GM19023 (cell line): ENCODE data around the gene ANKRD63.

Experiments
- ATAC-seq: cut with Tn5 transposase; IDR thresholded peaks from one replicate; pipeline ENCODE4 v1.9.1; 2021; ENCODE audit warnings: mild to moderate bottlenecking, moderate library complexity; ENCODE audit not compliant: unreplicated experiment

Gene ANKRD63

DNA sequence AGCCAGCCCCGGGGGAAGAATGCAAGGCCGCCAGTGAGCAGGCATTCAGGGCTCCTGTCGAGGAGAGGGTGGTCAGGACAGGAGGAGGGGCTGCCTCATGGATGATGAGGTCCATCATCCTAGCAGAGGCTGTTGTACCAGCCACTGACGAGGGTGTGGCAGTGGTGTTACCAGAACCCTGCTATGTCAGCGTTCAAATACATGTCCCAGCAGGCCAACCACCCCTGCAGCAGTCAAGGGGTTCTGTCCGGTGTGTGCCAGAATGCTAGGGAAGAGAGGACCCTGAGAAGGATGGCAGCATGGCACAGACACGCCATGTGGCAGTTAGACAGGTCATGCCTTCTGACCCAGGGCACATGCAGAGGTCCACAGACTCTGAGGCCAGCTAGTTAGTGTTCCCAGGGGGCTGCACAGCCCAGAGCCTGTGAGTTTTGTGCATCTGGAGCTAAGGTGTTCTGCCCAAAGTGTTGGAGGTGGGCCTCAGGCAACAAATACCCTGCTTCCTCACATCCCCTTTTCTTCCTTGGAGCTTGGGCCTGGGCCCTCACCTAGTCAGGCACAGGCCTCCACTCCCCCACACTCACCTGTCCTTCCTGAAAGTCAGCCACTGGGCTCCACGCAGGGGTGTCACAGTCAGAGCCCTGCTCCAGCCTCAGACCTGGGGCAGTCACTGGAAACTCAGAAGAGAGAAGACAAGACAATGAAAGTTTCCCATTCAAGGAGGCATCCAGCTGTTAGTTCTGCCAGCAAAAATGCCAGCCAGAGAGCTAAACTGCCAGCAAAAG lies 36.2 kb downstream of the ANKRD63 start:
- ATAC-seq, result no peak

DNA sequence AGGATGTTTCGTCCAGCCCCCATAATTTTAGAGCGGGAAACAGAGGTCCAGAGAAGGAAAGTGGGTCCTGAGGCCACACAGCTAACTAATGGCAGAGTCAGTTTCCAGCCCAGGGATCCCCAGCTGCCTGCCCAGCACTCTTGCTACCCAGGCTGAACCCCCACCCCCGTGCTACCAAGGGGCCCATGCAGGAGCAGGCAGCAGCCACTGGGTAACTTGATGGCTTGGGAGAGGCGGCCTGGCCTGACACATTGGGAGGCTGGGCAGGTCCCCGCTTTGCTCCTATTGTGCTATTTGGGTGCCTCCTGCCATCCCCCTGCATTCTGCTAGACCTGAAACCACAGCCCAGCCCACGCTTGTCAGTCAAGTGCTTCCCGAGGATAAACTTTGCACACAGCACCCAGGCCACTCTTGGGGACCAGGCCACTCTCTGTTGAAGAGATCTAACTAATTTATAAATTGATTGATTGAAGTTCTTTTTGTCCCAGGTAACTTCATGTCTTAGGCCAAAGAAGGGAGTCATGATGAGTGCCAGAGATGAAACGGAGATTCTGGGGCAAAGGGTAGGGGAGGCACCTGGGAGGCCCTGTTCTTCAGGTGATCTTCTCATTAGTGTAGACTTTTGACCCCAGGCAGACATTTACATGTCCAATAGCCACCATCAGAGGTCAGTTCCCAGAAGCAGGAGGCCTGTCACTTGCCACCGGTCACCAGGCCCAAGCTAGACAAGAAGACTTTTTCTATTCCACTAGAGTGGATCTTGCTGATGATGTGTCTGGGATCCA lies 37.0 kb downstream of the ANKRD63 start:
- ATAC-seq, result no peak

- ATAC-seq, result no peak
Observed at GRCh38 chr15:40244961-40245523, 37.8 kb downstream of the ANKRD63 start.

DNA sequence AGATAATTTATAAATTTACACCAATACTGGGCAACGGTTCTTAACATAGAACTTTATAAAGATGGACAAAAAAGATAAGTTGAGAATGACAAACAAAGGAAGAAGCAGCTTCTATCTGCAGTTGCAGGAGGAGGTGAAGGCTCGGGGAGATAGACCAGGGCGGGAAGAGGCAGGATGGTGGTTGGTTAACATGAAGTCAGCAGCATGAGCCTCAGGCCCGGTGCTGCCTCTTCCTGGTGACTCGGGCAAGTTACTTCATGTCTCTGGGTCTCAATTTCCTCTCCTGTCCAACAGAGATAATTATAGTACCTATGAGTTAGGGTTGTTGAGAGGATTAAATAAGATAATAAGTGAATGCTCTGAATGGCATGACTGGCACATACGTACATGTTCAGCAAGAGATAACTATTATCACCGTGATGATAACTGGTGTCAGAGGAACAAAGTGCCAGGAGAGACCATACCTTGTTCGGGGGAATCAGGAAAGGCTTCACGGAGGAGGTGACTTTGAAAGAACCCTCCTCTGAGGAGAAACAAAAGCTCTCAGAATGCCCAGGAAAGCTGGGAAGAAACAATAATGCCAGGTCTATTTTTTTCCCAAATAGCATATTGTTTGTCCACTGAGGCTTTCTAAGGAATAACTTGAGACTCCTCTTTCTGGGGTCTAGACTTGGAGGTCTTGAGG lies 39.6 kb downstream of the ANKRD63 start:
- no peak for ATAC-seq

- ATAC-seq, result no peak
Observed at GRCh38 chr15:40242601-40243000, 40.3 kb downstream of the ANKRD63 start.

DNA sequence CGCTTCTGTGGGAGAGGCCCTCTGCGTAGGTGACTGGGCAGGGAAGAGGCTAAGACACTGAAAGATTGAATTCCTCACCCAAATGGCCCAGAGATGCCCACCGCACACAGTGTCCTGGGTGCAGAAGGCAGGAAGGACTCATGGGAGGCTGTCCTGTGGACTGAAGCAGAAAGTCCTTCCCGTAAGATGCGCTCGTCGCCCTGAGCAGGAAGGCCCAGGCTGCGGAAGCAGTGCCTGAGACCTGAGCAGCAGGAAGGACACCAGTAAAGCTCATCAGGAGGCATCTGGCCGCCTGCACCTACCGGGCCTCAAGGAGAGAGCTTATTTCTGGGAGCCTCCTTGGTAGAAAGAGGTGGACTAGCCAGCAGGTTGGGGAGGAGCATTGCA lies 40.7 kb downstream of the ANKRD63 start:
- ATAC-seq, result no peak

DNA sequence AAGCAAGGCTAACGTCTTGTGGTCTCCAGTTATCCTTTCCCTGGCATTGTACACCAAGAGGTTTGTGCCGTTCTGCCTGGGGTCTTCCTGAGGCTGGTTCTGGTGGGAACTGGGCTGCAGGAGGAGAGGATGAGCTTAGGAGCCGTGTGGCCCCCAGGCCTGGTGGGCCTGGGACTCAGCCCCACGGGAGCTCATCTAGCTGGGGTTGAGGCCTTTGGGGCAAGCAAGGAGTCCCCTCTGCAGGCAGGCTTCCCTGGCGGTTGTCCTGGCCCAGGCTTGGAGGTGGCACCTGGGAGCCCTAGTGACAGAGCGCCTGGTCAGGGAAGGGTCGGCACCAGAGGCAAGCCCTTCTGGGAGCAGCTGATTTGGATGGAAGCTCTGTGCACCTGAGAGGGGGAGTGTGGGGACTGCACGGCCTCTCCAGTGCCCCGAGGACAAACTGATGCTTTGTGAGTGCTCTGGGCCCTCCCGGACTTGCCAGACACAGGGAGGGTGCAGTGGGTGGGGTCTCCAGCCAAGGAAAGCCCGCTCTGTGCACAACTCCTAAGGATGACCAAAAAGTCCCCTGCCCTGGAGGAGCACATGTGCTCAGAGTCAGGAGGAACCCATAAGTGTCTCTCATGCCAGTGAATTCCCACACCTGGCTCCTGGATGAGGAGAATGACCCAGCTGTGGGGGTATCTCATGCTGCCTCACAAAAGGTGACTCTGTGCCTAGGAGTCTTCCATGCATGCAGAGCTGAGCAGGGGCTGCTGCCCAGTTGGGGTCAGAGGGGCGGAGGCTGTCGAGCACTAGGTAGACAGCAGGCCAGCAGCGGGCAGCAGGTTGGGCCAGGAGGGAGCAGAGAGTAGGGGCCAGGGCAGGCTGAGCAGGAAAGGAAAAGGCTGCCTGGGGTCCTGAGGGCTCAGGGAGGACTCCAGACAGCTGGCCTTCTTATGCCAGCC lies 41.3 kb downstream of the ANKRD63 start:
- no peak for ATAC-seq

DNA sequence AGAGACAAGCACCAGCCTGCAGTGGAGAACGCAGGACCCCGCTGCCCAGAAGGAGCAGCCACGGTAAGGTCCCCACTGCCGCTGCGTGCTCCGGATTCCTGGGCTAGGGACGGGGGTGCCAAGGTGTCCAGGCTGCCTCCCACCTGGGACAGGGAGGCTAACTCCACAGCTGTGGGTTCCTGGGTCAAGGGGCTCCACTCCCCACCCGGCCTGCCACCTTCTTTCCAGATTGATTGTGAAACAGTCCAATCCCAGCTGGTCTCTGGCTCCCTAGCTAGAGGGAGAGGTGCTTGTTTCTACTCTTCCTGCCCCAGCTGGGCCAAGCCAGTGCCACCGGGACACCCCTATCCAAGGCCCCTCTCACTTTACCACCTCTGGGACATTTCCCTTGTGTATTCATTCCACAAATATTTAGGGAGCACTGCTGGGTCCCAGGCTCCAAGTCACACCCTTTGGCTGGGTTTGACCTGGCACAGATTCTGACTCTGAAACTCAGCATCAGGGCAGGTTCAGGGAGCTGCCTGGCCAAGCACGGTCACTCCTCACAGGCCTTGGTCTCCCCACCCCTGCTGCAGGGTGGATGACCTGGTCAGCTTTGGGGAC lies 42.1 kb downstream of the ANKRD63 start:
- ATAC-seq, result no peak

GRCh38 chr15:40239693-40240618 lies 42.9 kb downstream of the ANKRD63 start:
- ATAC-seq, result no peak

DNA sequence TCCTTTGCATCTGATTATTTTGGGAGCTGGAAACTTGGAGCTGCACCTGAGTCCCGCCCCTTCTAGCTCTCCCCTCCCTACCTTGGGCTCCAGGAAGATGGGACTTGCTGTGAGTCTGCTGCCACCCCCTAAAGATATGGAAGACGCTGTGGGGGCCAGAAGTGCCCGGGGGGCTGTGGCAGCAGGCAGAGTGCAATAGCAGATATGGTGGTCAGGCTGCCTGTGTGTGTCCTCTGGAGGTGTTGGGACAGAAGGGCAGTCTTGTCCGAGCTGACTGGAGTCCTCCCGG lies 43.5 kb downstream of the ANKRD63 start:
- no peak for ATAC-seq

GRCh38 chr15:40238532-40239403 lies 44.1 kb downstream of the ANKRD63 start, which contains the start of gene PAK6:
Gene PAK6 (plus strand): TSS chr15:40239063. CDS start chr15:40264786, 25,723 bp downstream.
- no peak for ATAC-seq

DNA sequence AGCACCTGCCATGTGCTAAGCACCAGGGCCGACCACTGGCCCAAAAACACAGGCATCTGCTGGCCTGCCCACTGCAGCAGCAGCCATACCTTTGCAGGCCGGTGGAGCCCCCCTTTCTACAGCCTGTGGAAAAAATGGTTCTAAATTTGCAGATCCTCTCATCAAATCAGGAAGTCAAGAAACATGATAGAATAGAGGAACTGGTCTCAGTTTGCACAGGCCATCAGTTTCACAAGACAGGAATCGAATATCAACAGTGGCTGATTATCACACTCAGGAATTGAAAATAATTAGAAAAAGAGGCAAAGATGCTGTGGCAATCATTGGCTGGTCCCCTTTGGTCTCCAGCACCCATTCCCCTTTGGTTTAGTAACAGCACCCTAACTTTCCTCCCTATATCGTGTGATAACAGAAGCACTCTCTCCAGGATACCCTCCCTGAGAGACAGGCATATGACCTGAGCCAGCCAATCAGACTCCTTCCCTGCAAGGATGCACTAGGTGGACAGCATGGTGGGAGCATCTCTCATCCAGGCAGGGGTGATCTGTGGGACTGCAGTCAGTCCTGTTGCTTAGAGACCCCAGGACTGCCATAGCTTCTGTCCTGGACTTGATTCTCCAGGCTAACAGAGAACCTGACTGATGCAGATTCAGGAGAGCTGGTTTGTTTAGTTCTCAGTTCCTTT lies 47.5 kb downstream of the ANKRD63 start:
- ATAC-seq, result no peak

- ATAC-seq, result no peak
Observed at GRCh38 chr15:40234783-40235182, 48.1 kb downstream of the ANKRD63 start.

DNA sequence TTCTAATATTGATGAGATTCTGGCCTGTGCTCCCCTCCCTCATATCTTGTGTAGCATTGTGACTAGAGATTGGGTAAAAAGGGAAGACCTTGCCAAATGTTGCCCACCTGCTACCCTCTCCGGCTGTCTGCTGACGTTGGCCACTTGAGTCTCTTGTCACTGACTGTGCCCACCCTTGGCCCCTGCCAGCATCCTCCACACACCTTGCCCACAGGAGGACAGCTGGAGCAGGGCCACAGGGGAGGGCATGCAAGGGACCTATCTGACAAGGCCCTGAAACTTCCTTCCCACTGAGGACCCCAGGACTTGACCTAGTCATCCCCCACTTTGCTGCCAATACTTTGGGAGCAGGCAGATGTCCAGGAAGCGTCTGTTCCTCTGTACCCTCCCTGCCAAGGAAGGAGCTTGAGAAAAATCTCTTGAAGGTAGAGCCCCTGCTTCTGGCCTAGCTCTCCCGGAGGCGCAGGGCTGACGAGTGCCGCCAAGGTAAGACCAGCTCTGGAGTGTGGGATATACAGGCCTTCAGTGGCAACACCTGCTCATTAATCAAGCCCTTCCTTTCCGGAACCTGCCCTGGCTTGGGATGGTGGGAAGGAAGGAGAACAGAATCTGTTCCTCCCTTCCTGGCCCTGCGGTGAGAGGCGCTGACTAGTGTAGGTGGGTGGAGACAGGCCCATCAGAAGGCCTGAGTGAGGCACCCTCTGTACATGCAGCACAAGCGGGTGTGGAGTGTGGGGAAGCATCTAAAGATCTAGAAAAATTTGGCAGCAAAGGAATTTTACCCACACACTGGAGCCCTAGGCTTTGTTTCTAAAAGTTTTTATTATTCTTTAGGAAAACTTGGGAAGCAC lies 48.9 kb downstream of the ANKRD63 start:
- ATAC-seq, result no peak

DNA sequence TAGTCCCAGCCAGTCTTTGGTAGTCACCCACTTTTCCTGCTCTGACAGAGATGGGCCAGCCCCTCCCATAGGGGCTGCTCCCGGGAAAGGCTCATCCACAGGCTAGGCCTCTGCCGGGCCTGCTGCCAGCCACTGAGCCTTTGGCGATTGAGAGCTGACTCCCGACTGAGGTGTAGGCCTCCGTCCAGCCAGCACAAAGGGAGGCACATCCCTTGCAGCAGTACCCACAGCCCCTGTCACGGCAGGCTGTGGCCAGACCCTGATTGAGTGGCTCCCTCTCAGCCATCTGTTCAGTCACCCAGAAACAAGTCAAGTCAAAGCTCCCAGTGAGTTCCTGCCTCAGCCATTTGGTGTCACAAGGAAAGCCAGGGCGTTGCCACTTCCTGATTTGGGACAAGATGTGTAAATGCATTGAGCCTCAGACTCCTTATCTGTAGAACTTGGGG lies 50.2 kb downstream of the ANKRD63 start:
- no peak for ATAC-seq
